ENCODE data around the gene GNAZ.

DNA sequence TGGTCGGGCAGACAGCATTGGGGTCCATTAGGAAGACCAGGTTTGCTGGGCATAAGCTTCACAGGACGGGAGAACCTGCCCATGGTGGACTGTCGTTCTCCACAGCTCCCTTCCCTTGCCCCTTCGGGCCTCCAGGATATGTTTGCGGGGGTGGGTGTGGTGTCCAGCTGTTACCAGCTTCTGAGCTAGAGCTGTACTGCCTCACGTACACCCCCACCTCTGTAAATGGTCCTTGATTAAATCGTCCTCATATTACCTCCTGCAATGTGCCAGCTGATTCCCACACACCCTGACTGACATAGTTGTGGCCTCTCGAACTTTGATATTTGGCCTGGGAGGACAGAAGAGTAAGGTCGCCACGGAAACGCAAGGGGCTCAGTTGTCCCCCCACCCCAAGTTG lies 93.8 kb downstream of the GNAZ start:
- TF ChIP-seq POLR2AphosphoS5 (IDR thresholded peaks at IDR 0.05; ENCODE audit: borderline replicate concordance, low read depth, low read length) (no peak), EZH2 (IDR thresholded peaks at IDR 0.05) (no peak)
